LNCAP (cell line): ENCODE data around the gene SCP2.

Source experiments
- TF ChIP-seq, protein P1 (sequence below): fragments of 450-650 bp; IDR thresholded peaks from 2 replicates; pipeline ENCODE4 v1.5.1; 2017; ENCODE audit warnings: mild to moderate bottlenecking

The SCP2 gene

DNA sequence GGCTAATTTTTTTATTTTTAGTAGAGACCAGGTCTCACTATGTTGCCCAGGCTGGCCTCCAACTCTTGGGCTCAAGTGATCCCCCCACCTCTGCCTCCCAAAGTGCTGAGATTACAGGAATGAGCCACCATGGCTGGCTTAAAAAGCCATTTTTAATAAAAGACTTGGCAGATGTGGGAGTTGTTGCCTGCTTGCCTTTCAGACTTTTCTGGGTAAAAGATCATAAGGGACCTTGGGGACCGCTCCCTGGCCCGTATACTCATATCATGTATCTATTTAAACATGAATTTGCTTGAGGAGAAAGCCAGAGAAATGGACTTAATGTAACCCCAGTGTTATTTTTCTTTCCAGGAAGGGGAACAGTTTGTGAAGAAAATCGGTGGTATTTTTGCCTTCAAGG, 111.5 kb downstream of the SCP2 start:
- TF ChIP-seq, protein P1, sequence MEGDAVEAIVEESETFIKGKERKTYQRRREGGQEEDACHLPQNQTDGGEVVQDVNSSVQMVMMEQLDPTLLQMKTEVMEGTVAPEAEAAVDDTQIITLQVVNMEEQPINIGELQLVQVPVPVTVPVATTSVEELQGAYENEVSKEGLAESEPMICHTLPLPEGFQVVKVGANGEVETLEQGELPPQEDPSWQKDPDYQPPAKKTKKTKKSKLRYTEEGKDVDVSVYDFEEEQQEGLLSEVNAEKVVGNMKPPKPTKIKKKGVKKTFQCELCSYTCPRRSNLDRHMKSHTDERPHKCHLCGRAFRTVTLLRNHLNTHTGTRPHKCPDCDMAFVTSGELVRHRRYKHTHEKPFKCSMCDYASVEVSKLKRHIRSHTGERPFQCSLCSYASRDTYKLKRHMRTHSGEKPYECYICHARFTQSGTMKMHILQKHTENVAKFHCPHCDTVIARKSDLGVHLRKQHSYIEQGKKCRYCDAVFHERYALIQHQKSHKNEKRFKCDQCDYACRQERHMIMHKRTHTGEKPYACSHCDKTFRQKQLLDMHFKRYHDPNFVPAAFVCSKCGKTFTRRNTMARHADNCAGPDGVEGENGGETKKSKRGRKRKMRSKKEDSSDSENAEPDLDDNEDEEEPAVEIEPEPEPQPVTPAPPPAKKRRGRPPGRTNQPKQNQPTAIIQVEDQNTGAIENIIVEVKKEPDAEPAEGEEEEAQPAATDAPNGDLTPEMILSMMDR = no peak

DNA sequence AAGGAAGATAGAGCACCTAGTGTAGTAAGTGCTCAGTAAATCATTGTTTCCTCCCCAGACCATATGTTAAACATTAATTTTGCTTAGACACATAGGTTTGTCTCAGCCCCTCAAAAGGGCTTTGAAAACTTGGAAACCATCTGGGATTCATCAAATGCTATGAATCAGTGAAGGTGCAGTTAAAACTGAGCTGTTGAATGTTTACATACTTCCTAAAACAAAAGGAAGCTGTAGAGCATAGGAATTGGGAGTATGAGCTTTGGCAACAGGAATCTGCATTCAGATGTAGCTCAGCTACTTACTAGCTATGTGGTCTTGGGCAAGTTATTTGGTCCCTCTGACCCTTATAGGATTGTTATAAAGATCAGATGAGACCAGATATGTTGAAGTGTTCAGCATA, 116.2 kb downstream of the SCP2 start:
- TF ChIP-seq, protein P1 = no peak

- TF ChIP-seq, protein P1 = no peak
Measured at GRCh38 chr1:53044926-53045325, 117.8 kb downstream of the SCP2 start.

- TF ChIP-seq, protein P1 = no peak
Measured at GRCh38 chr1:53046930-53047329, 119.9 kb downstream of the SCP2 start.

GRCh38 chr1:53047737-53048736, 121.0 kb downstream of the SCP2 start:
- TF ChIP-seq, protein P1 = no peak

- TF ChIP-seq, protein P1 = no peak
Measured at GRCh38 chr1:53048960-53049573, 122.0 kb downstream of the SCP2 start.

DNA sequence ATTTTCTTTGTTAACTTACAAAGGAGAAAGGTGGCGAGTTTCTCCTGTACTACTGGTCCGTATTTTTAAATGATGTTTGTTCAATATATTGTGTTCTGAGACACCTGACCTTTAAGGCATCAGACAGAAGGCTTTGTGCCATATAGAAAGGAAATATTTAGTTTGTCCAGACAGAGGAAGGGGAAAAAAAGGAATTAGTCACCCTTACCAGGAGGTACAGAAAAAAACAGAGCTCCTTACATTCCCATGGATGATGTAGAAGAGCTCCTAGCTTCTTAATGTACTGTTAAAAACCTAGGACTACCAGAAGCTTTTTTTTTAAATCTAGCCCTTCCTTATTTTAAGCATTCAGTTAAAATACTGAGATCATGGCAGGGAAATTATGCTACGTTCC, 122.5 kb downstream of the SCP2 start:
- TF ChIP-seq, protein P1 = no peak
